ENCODE data around the gene CDH20. TPM values are rescaled to one million over a fixed set of nuclear protein-coding genes. Genes with fewer than 3 reads are reported as not detected.

The CDH20 gene
- total and polyA plus RNA-seq, 2 donors: 0.09 to 0.21 TPM

GRCh38 chr18:61471541-61471940, 138.3 kb downstream of the CDH20 start:
- Histone ChIP-seq H3K4me1 (ENCODE audit: control insufficient read depth in 2 of 2, insufficient read depth in 2 of 2, low read length in 2 of 2) (no peaks in the 10 kb centered on the region), H3K9me3 (ENCODE audit: control insufficient read depth in 2 of 2, insufficient read depth in 1 of 2, low read length in 1 of 2) (no peaks in the 10 kb centered on the region), H3K27me3 (ENCODE audit: control insufficient read depth in 2 of 2, insufficient read depth in 1 of 2, low read length in 1 of 2) (no peaks in the 10 kb centered on the region), H3K36me3 (ENCODE audit: control insufficient read depth in 2 of 2, insufficient read depth in 2 of 2, low read length in 1 of 2) (no peaks in the 10 kb centered on the region), H3K4me3 (ENCODE audit: low read length in 2 of 2) (no peak overlapping the region), H3K27ac (ENCODE audit: low read depth in 1 of 2, low read length in 1 of 2) (no peak overlapping the region)
- 95% methylated on average over 4 of the region's 4 CpGs for WGBS
- DNase-seq (ENCODE audit: low read depth in 6 of 9, low spot score in 9 of 9): no peak

DNA sequence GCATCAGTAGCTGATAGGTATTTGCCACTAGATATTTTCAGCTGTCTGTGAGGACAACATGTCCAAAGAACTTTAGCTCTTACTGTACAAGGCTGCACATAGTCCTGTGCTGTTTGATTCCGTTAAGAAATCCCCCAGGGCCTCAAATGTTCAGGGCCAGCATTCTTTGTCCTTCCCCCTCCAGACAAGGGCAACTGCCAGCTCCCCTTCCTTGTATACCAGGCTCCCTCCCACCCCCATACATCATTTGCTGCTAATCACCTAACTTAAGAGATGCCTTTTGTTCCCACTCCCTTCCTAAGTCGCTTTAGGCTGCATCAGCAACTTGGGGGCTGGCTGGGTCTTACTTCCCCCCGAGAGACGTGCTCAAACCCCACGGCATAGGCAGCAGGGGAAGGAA, 138.7 kb downstream of the CDH20 start:
- no peak overlapping the region for H3K27ac ChIP-seq (ENCODE audit: low read depth in 1 of 2, low read length in 1 of 2)
- no peaks in the 10 kb centered on the region for H3K4me1 ChIP-seq (ENCODE audit: control insufficient read depth in 2 of 2, insufficient read depth in 2 of 2, low read length in 2 of 2)
- no peaks in the 10 kb centered on the region for H3K27me3 ChIP-seq (ENCODE audit: control insufficient read depth in 2 of 2, insufficient read depth in 1 of 2, low read length in 1 of 2)
- no peaks in the 10 kb centered on the region for H3K36me3 ChIP-seq (ENCODE audit: control insufficient read depth in 2 of 2, insufficient read depth in 2 of 2, low read length in 1 of 2)
- H3K4me3 ChIP-seq (ENCODE audit: low read length in 2 of 2): no peak overlapping the region
- no peaks in the 10 kb centered on the region for H3K9me3 ChIP-seq (ENCODE audit: control insufficient read depth in 2 of 2, insufficient read depth in 1 of 2, low read length in 1 of 2)
- DNase-seq (ENCODE audit: low read depth in 6 of 9, low spot score in 9 of 9): no peak
- WGBS: 64% methylated on average over 5 of the region's 5 CpGs

DNA sequence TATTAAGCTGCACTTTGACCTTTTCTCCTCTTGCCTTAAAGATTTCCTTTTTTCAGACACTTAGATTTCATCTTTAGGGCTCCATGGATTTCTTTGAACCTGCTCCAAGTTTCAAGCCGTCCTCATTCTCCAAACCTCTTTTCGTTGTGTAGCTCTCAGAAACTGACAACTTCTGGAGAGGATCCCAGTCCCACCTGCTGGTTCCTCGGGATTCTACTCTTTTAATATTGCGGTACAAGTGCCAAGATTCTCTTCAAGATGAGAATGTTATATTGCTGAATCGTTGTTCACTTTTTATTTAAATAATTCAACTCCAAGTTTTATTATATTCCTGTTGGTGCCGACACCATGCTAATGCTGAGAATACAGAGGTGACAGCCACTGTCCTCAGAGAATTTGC, 141.1 kb downstream of the CDH20 start:
- Histone ChIP-seq H3K4me1 (ENCODE audit: control insufficient read depth in 2 of 2, insufficient read depth in 2 of 2, low read length in 2 of 2) (no peaks in the 10 kb centered on the region), H3K27ac (ENCODE audit: low read depth in 1 of 2, low read length in 1 of 2) (no peak overlapping the region), H3K4me3 (ENCODE audit: low read length in 2 of 2) (no peak overlapping the region), H3K27me3 (ENCODE audit: control insufficient read depth in 2 of 2, insufficient read depth in 1 of 2, low read length in 1 of 2) (no peaks in the 10 kb centered on the region), H3K9me3 (ENCODE audit: control insufficient read depth in 2 of 2, insufficient read depth in 1 of 2, low read length in 1 of 2) (no peaks in the 10 kb centered on the region), H3K36me3 (ENCODE audit: control insufficient read depth in 2 of 2, insufficient read depth in 2 of 2, low read length in 1 of 2) (no peaks in the 10 kb centered on the region)
- 88% methylated on average over 6 of the region's 6 CpGs for WGBS
- no peak for DNase-seq (ENCODE audit: low read depth in 6 of 9, low spot score in 9 of 9)

DNA sequence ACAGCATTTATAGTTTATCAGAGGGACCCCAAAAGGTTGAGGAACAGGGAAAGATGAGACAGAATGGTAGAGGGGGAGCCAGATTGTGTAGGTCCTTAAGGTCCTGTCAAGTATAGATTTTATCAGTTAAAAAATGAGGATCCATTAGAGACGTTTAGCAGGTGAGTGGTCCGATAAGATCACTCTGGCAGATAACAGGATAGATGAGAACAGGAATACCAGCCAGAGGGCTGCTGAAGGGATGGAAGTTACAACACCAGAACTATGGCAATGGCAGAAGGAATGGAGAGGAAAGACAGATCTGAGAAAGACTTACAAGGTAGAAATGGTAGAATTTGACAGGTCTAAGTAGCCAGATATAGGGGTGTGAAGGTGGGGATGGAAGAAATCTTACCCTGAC, 141.7 kb downstream of the CDH20 start:
- WGBS: 86% methylated on average over 2 of the region's 2 CpGs
- no peaks in the 10 kb centered on the region for H3K36me3 ChIP-seq (ENCODE audit: control insufficient read depth in 2 of 2, insufficient read depth in 2 of 2, low read length in 1 of 2)
- no peaks in the 10 kb centered on the region for H3K27me3 ChIP-seq (ENCODE audit: control insufficient read depth in 2 of 2, insufficient read depth in 1 of 2, low read length in 1 of 2)
- no peak overlapping the region for H3K27ac ChIP-seq (ENCODE audit: low read depth in 1 of 2, low read length in 1 of 2)
- no peak for DNase-seq (ENCODE audit: low read depth in 6 of 9, low spot score in 9 of 9)
- no peaks in the 10 kb centered on the region for H3K9me3 ChIP-seq (ENCODE audit: control insufficient read depth in 2 of 2, insufficient read depth in 1 of 2, low read length in 1 of 2)
- H3K4me1 ChIP-seq (ENCODE audit: control insufficient read depth in 2 of 2, insufficient read depth in 2 of 2, low read length in 2 of 2): no peaks in the 10 kb centered on the region
- no peak overlapping the region for H3K4me3 ChIP-seq (ENCODE audit: low read length in 2 of 2)

GRCh38 chr18:61475931-61476330, 142.7 kb downstream of the CDH20 start:
- Histone ChIP-seq H3K4me1 (ENCODE audit: control insufficient read depth in 2 of 2, insufficient read depth in 2 of 2, low read length in 2 of 2) (no peaks in the 10 kb centered on the region), H3K9me3 (ENCODE audit: control insufficient read depth in 2 of 2, insufficient read depth in 1 of 2, low read length in 1 of 2) (no peaks in the 10 kb centered on the region), H3K27me3 (ENCODE audit: control insufficient read depth in 2 of 2, insufficient read depth in 1 of 2, low read length in 1 of 2) (no peaks in the 10 kb centered on the region), H3K36me3 (ENCODE audit: control insufficient read depth in 2 of 2, insufficient read depth in 2 of 2, low read length in 1 of 2) (no peaks in the 10 kb centered on the region), H3K27ac (ENCODE audit: low read depth in 1 of 2, low read length in 1 of 2) (no peak overlapping the region), H3K4me3 (ENCODE audit: low read length in 2 of 2) (no peak overlapping the region)
- WGBS: 95% methylated on average over 5 of the region's 5 CpGs
- no peak for DNase-seq (ENCODE audit: low read depth in 6 of 9, low spot score in 9 of 9)

DNA sequence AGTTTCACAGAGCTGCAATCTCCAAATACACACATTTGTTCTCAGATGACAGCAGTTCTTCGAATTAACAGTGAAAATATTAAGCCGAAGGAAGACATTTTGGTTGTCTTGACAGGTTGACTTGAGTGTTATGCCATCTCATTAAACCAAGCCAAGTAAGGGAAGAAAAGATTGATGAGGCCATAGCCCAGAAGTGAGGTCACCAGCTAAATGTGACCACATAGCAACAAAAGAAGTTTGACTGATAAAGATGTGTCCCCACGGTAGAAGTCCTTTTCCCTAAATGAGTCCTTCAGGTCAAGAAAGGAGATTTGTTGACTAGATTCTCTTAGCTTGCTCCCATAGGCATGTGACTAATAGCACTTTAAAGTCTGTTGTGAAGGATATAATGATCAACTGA, 156.1 kb downstream of the CDH20 start:
- no peaks in the 10 kb centered on the region for H3K9me3 ChIP-seq (ENCODE audit: control insufficient read depth in 2 of 2, insufficient read depth in 1 of 2, low read length in 1 of 2)
- 91% methylated on average over 3 of the region's 3 CpGs for WGBS
- no peaks in the 10 kb centered on the region for H3K27me3 ChIP-seq (ENCODE audit: control insufficient read depth in 2 of 2, insufficient read depth in 1 of 2, low read length in 1 of 2)
- DNase-seq (ENCODE audit: low read depth in 6 of 9, low spot score in 9 of 9): no peak
- no peak overlapping the region for H3K4me3 ChIP-seq (ENCODE audit: low read length in 2 of 2)
- H3K27ac ChIP-seq (ENCODE audit: low read depth in 1 of 2, low read length in 1 of 2): no peak overlapping the region
- no peaks in the 10 kb centered on the region for H3K36me3 ChIP-seq (ENCODE audit: control insufficient read depth in 2 of 2, insufficient read depth in 2 of 2, low read length in 1 of 2)
- no peaks in the 10 kb centered on the region for H3K4me1 ChIP-seq (ENCODE audit: control insufficient read depth in 2 of 2, insufficient read depth in 2 of 2, low read length in 2 of 2)

GRCh38 chr18:61496374-61496773, 163.1 kb downstream of the CDH20 start:
- no peak overlapping the region for H3K27ac ChIP-seq (ENCODE audit: low read depth in 1 of 2, low read length in 1 of 2)
- 88% methylated on average over 18 of the region's 18 CpGs for WGBS
- H3K27me3 ChIP-seq (ENCODE audit: control insufficient read depth in 2 of 2, insufficient read depth in 1 of 2, low read length in 1 of 2): no peaks in the 10 kb centered on the region
- no peak for DNase-seq (ENCODE audit: low read depth in 6 of 9, low spot score in 9 of 9)
- no peaks in the 10 kb centered on the region for H3K9me3 ChIP-seq (ENCODE audit: control insufficient read depth in 2 of 2, insufficient read depth in 1 of 2, low read length in 1 of 2)
- no peaks in the 10 kb centered on the region for H3K36me3 ChIP-seq (ENCODE audit: control insufficient read depth in 2 of 2, insufficient read depth in 2 of 2, low read length in 1 of 2)
- H3K4me1 ChIP-seq (ENCODE audit: control insufficient read depth in 2 of 2, insufficient read depth in 2 of 2, low read length in 2 of 2): no peaks in the 10 kb centered on the region
- H3K4me3 ChIP-seq (ENCODE audit: low read length in 2 of 2): no peak overlapping the region

GRCh38 chr18:61497422-61497821, 164.2 kb downstream of the CDH20 start:
- no peak for DNase-seq (ENCODE audit: low read depth in 6 of 9, low spot score in 9 of 9)
- Histone ChIP-seq H3K4me1 (ENCODE audit: control insufficient read depth in 2 of 2, insufficient read depth in 2 of 2, low read length in 2 of 2) (no peaks in the 10 kb centered on the region), H3K36me3 (ENCODE audit: control insufficient read depth in 2 of 2, insufficient read depth in 2 of 2, low read length in 1 of 2) (no peaks in the 10 kb centered on the region), H3K27ac (ENCODE audit: low read depth in 1 of 2, low read length in 1 of 2) (no peak overlapping the region), H3K27me3 (ENCODE audit: control insufficient read depth in 2 of 2, insufficient read depth in 1 of 2, low read length in 1 of 2) (no peaks in the 10 kb centered on the region), H3K9me3 (ENCODE audit: control insufficient read depth in 2 of 2, insufficient read depth in 1 of 2, low read length in 1 of 2) (no peaks in the 10 kb centered on the region), H3K4me3 (ENCODE audit: low read length in 2 of 2) (no peak overlapping the region)
- WGBS: 90% methylated on average over 3 of the region's 3 CpGs

GRCh38 chr18:61502472-61502871, 169.2 kb downstream of the CDH20 start:
- 2% methylated on average over 1 of the region's 1 CpG for WGBS
- DNase-seq (ENCODE audit: low read depth in 6 of 9, low spot score in 9 of 9): peak in 4 of 9 donors; percentile 2 to 34 (median 12)
- no peak overlapping the region for H3K27ac ChIP-seq (ENCODE audit: low read depth in 1 of 2, low read length in 1 of 2)
- H3K4me1 ChIP-seq (ENCODE audit: control insufficient read depth in 2 of 2, insufficient read depth in 2 of 2, low read length in 2 of 2): no peaks in the 10 kb centered on the region
- no peaks in the 10 kb centered on the region for H3K27me3 ChIP-seq (ENCODE audit: control insufficient read depth in 2 of 2, insufficient read depth in 1 of 2, low read length in 1 of 2)
- H3K4me3 ChIP-seq (ENCODE audit: low read length in 2 of 2): no peak overlapping the region
- H3K36me3 ChIP-seq (ENCODE audit: control insufficient read depth in 2 of 2, insufficient read depth in 2 of 2, low read length in 1 of 2): no peaks in the 10 kb centered on the region
- H3K9me3 ChIP-seq (ENCODE audit: control insufficient read depth in 2 of 2, insufficient read depth in 1 of 2, low read length in 1 of 2): no peaks in the 10 kb centered on the region

GRCh38 chr18:61503688-61504087, 170.5 kb downstream of the CDH20 start:
- DNase-seq (ENCODE audit: low read depth in 6 of 9, low spot score in 9 of 9): no peak
- WGBS: 55% methylated on average over 3 of the region's 3 CpGs
- H3K9me3 ChIP-seq (ENCODE audit: control insufficient read depth in 2 of 2, insufficient read depth in 1 of 2, low read length in 1 of 2): no peaks in the 10 kb centered on the region

More at GRCh38 chr18:61503688-61504087, 170.5 kb downstream of the CDH20 start:
- H3K4me3 ChIP-seq (ENCODE audit: low read length in 2 of 2): no peak overlapping the region
- H3K36me3 ChIP-seq (ENCODE audit: control insufficient read depth in 2 of 2, insufficient read depth in 2 of 2, low read length in 1 of 2): no peaks in the 10 kb centered on the region
- H3K4me1 ChIP-seq (ENCODE audit: control insufficient read depth in 2 of 2, insufficient read depth in 2 of 2, low read length in 2 of 2): no peaks in the 10 kb centered on the region
- no peak overlapping the region for H3K27ac ChIP-seq (ENCODE audit: low read depth in 1 of 2, low read length in 1 of 2)
- H3K27me3 ChIP-seq (ENCODE audit: control insufficient read depth in 2 of 2, insufficient read depth in 1 of 2, low read length in 1 of 2): no peaks in the 10 kb centered on the region

Measured in thymus (tissue), 11 donors.